Testis (tissue), 2 donors: ENCODE results near the gene ELF5.

ENCODE experiments used
- CTCF ChIP-seq, 3 experiments: fragments of 450-650 bp in 2 of 3; fragments of 200-600 bp in 1 of 3; sonication (generic) in 1 of 3; IDR thresholded peaks; one replicate each; pipeline ENCODE4 v1.5.1; 2016 to 2019; ENCODE audit warnings: antibody characterized with exemption in 3 of 3, mild to moderate bottlenecking in 2 of 3, moderate library complexity in 1 of 3
- POLR2A ChIP-seq: fragments of 450-650 bp; IDR thresholded peaks from one replicate; pipeline ENCODE4 v1.6.1; 2017; ENCODE audit warnings: antibody characterized with exemption, mild to moderate bottlenecking, moderate library complexity

- TF ChIP-seq CTCF (IDR thresholded peaks at IDR 0.05): no peak
- TF ChIP-seq POLR2A: no peak
Measured at GRCh38 chr11:34454308-34455032, 59.1 kb downstream of the ELF5 start.
